GM10266 (cell line): ENCODE results near the gene HECW1.

Experiments used
- DNase-seq: peaks from one replicate; pipeline ENCODE4 v3.0.0; 2012; ENCODE audit errors: extremely low spot score
- TF ChIP-seq, protein P1 (sequence below): IDR thresholded peaks from 2 replicates; pipeline ENCODE4 v1.5.1; 2012; ENCODE audit warnings: mild to moderate bottlenecking, low read depth; ENCODE audit not compliant: control insufficient read depth, insufficient read depth; ENCODE audit errors: missing control alignments

Gene HECW1

DNA sequence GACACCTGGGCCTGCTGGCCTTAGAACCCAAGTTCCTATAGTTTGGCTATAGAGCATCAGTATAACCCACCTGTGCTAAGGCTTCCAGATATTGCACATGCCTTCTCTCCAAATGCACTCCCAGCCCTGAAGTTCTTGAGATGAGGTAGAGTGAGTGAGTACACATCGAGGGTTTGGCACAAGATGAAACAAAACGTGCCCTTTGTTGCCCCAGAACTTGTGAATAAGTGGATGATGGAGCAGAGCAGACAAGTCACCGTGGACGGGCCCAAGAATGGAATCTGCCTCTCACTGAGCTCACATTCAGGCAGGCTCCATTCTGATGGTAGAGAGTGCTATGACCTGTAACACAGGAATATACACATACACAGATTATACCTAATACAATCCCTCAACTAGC, 397.5 kb downstream of the HECW1 start:
- TF ChIP-seq, protein P1, sequence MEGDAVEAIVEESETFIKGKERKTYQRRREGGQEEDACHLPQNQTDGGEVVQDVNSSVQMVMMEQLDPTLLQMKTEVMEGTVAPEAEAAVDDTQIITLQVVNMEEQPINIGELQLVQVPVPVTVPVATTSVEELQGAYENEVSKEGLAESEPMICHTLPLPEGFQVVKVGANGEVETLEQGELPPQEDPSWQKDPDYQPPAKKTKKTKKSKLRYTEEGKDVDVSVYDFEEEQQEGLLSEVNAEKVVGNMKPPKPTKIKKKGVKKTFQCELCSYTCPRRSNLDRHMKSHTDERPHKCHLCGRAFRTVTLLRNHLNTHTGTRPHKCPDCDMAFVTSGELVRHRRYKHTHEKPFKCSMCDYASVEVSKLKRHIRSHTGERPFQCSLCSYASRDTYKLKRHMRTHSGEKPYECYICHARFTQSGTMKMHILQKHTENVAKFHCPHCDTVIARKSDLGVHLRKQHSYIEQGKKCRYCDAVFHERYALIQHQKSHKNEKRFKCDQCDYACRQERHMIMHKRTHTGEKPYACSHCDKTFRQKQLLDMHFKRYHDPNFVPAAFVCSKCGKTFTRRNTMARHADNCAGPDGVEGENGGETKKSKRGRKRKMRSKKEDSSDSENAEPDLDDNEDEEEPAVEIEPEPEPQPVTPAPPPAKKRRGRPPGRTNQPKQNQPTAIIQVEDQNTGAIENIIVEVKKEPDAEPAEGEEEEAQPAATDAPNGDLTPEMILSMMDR = no peak
- no peak for DNase-seq

DNA sequence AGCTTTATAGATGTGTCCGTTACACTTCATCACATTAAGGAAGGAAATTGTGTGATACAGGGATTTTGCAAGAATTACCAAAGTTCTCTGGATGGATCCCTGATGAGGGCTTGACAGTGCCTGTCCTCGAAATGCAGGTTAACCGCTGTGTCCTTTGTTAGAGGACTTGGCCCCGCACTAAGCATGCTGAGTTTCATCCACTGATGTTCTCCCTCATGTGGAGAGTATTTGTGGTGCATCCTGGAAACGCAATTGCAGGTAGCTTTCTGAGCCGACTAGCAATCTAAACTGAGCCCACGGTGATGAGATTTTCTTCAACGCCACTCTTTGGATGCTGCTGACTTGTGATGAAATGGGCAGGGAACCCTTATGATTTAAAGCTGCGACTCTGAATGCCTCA, 398.6 kb downstream of the HECW1 start:
- TF ChIP-seq, protein P1 = no peak
- DNase-seq = no peak

DNA sequence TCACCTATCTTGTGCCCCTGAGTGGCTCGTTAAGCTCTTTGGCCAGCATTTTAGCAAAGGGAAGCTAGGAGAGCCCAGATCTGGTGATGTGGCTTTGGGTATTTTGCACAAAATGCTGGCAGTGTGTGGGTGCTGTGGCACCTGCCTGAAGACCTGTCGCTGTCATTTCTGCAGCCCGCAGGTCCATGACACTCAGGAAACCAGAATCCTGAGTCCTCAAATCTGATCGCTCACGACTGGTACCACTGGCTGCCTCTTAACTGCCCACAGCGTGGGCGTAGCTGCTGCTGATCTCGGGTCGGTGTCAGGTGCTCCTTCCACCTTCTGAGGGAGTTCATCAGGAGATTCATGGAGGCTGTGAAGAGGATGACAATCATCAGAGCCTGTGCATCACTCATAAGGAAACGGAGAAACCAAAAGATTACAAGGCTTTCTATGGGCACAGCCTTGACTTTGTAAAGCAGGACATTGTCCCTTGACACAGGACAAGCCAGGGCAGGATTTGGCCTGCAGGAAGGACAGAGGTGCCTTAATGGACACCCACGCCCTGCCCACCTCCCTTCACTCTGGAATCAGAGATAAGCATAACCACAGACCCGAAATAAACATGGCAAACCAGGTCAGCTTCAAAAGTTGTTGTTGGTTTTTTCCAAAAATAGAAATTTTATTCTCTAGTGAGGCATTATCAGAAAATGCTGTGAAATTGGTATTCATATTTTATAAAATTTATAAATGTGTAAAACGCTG, 399.5 kb downstream of the HECW1 start:
- TF ChIP-seq, protein P1 = no peak
- no peak for DNase-seq

DNA sequence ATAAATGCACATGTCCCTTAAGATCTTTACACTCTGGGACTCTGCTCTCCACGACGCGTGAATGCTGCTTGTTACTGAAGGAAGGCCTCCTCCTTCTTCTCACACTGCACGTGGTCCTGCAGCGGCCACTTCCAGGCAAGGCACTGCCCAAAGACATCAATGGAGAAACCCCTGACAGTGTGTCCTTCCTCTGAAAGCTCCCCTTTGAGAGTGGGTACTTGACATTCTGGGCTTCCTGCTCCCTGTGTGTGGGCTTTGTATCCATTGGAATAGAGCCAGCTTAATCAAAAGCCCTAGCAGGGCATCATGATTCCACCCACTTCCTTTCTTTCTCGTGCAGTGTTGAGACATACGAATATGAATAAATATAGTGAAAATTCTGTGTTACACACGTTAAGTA, 400.8 kb downstream of the HECW1 start:
- TF ChIP-seq, protein P1 = no peak
- DNase-seq = no peak

DNA sequence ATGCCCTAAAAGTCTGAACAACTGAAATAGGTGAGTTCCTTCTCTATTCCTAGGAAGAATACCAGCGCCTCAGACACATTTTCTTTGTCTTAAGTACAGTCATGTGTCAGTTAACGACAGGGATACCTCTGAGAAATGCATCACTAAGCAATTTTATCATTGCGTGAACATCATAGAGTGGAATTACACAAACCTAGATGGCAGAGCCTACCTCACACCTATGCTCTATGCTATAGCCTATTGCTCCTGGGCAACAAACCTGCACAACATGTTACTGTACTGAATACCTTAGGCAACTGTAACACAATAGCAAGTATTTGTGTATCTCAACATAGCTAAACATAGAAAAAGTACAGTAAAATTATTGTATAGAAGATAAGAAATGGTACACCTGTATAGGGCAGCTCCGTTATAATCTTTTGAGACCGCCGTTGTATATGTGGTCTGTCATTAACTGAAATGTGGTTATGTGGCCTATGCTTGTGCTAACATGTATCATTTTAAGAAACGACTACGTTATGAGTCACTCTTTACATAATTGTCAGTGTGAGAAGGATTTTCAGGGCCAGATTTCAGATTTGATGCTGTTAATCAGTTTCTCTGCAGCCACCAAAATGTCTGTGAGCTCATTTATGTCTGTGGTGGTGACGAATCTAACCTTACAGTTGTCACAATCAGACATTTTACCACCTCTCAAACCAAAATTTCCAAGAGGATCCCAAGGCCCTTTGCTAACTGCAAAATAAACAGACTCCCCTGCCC, 404.3 kb downstream of the HECW1 start:
- DNase-seq = no peak

DNA sequence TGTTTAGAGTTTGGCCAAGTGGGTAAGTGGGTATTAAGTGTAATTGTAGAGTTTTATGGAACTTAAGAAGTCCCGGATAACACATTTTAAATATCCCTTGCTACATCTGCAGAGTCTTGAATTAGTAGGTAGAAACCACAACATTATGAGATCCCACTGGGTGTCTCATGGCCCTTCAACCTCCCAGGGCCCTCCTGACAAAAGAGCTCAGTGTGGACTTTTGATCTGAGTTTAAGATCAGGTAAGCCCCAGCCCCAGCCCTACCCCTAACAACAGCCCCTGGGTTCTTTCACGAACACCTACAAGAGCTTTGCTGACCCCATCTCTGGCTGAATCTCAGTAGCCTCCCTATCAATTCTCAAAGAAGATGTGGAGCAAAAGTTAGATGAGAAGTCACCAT, 405.0 kb downstream of the HECW1 start:
- DNase-seq = no peak
- TF ChIP-seq, protein P1 = no peak

More for the DNA sequence above, 404.3 kb downstream of the HECW1 start:
- TF ChIP-seq, protein P1 = no peak

DNA sequence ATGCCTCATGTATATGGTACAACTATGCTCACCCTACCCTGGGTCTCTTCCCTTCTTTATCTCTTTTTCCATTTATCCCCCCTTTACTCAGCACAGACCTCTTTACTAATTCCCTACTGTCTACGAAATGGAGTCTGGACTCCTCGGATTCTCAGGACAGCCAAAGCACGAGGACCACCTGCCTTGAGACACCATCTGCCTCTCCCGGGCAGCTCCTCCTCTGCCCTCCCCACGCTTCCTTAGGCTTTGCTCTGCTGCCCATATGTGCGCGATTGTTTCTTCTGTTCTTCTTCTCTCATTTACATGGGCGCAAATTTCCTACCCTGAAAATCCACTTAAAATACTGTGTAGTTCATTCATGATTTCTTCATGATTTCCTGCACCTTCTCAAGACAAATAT, 407.8 kb downstream of the HECW1 start:
- TF ChIP-seq, protein P1 = no peak
- DNase-seq = no peak
